ENCODE measurements around the gene CLEC20A.

Gene CLEC20A

GRCh38 chr1:178500936-178501554 is 4.3 kb upstream of the CLEC20A start:
- DNase-seq (ENCODE audit: extremely low read depth in 1 of 2, low read depth in 1 of 2) = no peak

GRCh38 chr1:178500091-178500770 is 3.5 kb upstream of the CLEC20A start:
- no peak for DNase-seq (ENCODE audit: extremely low read depth in 1 of 2, low read depth in 1 of 2)

- no peak for DNase-seq (ENCODE audit: extremely low read depth in 1 of 2, low read depth in 1 of 2)
Measured at GRCh38 chr1:178498896-178499675, 2.3 kb upstream of the CLEC20A start.

GRCh38 chr1:178497903-178498478 is 1.2 kb upstream of the CLEC20A start:
- DNase-seq (ENCODE audit: extremely low read depth in 1 of 2, low read depth in 1 of 2) = no peak

- DNase-seq (ENCODE audit: extremely low read depth in 1 of 2, low read depth in 1 of 2) = no peak
Measured at GRCh38 chr1:178495741-178496409, 889 bp downstream of the CLEC20A start.

- DNase-seq (ENCODE audit: extremely low read depth in 1 of 2, low read depth in 1 of 2) = no peak
Measured at GRCh38 chr1:178495158-178495557, 1.6 kb downstream of the CLEC20A start.

- DNase-seq (ENCODE audit: extremely low read depth in 1 of 2, low read depth in 1 of 2) = no peak
Measured at GRCh38 chr1:178494569-178494971, 2.2 kb downstream of the CLEC20A start.

GRCh38 chr1:178493301-178493741 is 3.4 kb downstream of the CLEC20A start:
- DNase-seq (ENCODE audit: extremely low read depth in 1 of 2, low read depth in 1 of 2) = no peak

GRCh38 chr1:178492341-178492740 is 4.4 kb downstream of the CLEC20A start:
- DNase-seq (ENCODE audit: extremely low read depth in 1 of 2, low read depth in 1 of 2) = no peak

- no peak for DNase-seq (ENCODE audit: extremely low read depth in 1 of 2, low read depth in 1 of 2)
Measured at GRCh38 chr1:178491721-178492120, 5.0 kb downstream of the CLEC20A start.

GRCh38 chr1:178490967-178491366 is 5.8 kb downstream of the CLEC20A start:
- DNase-seq (ENCODE audit: extremely low read depth in 1 of 2, low read depth in 1 of 2) = no peak

- no peak for DNase-seq (ENCODE audit: extremely low read depth in 1 of 2, low read depth in 1 of 2)
Measured at GRCh38 chr1:178490136-178490535, 6.6 kb downstream of the CLEC20A start.

- DNase-seq (ENCODE audit: extremely low read depth in 1 of 2, low read depth in 1 of 2) = no peak
Measured at GRCh38 chr1:178489399-178489798, 7.4 kb downstream of the CLEC20A start.

GRCh38 chr1:178488393-178488792 is 8.4 kb downstream of the CLEC20A start:
- no peak for DNase-seq (ENCODE audit: extremely low read depth in 1 of 2, low read depth in 1 of 2)

GRCh38 chr1:178487070-178487615 is 9.6 kb downstream of the CLEC20A start:
- DNase-seq (ENCODE audit: extremely low read depth in 1 of 2, low read depth in 1 of 2) = no peak

- DNase-seq (ENCODE audit: extremely low read depth in 1 of 2, low read depth in 1 of 2) = no peak
Measured at GRCh38 chr1:178486100-178487069, 10.4 kb downstream of the CLEC20A start.

GRCh38 chr1:178485541-178485981 is 11.2 kb downstream of the CLEC20A start:
- no peak for DNase-seq (ENCODE audit: extremely low read depth in 1 of 2, low read depth in 1 of 2)

GRCh38 chr1:178484698-178485225 is 12.0 kb downstream of the CLEC20A start:
- no peak for DNase-seq (ENCODE audit: extremely low read depth in 1 of 2, low read depth in 1 of 2)

Data from stimulated activated CD8-positive, alpha-beta memory T cell treated with anti-CD3 and anti-CD28 coated beads, Interleukin-7, amount 100 ng/mL, for 48 hours (primary cell).